Measurements from ENCODE around the gene HTT. TPM values are rescaled to one million over a fixed set of nuclear protein-coding genes. Genes with fewer than 3 reads are reported as not detected.

HTT gene
- total and polyA plus RNA-seq, 9 of the 15 experiments (the other 6 are each of a cell fraction or from before 2014, with no cell fraction given): 0.66 to 31.6 (median 14.7) TPM

DNA sequence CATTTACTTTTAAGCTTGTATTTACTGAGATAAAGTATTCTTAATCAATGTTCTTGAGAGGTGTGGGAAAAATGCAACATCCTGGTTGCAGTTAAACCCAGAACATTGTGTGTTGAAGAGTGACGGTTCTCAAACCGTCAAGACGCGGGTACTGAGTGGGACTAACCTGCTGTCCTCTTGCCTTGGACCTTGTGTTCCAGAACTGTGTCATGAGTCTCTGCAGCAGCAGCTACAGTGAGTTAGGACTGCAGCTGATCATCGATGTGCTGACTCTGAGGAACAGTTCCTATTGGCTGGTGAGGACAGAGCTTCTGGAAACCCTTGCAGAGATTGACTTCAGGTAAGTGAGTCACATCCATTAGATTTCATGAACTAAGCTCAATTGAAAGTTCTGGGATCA lies 59.7 kb downstream of the HTT start (continued):
- TF ChIP-seq, protein P1, sequence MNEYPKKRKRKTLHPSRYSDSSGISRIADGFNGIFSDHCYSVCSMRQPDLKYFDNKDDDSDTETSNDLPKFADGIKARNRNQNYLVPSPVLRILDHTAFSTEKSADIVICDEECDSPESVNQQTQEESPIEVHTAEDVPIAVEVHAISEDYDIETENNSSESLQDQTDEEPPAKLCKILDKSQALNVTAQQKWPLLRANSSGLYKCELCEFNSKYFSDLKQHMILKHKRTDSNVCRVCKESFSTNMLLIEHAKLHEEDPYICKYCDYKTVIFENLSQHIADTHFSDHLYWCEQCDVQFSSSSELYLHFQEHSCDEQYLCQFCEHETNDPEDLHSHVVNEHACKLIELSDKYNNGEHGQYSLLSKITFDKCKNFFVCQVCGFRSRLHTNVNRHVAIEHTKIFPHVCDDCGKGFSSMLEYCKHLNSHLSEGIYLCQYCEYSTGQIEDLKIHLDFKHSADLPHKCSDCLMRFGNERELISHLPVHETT (CRISPR knock-in tag; conservative IDR thresholded peaks at IDR 0.05 in 1 of 2, IDR thresholded peaks at IDR 0.05 in 1 of 2): no peak
- TF ChIP-seq, protein P2, sequence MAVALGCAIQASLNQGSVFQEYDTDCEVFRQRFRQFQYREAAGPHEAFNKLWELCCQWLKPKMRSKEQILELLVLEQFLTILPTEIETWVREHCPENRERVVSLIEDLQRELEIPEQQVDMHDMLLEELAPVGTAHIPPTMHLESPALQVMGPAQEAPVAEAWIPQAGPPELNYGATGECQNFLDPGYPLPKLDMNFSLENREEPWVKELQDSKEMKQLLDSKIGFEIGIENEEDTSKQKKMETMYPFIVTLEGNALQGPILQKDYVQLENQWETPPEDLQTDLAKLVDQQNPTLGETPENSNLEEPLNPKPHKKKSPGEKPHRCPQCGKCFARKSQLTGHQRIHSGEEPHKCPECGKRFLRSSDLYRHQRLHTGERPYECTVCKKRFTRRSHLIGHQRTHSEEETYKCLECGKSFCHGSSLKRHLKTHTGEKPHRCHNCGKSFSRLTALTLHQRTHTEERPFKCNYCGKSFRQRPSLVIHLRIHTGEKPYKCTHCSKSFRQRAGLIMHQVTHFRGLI (CRISPR knock-in tag; IDR thresholded peaks at IDR 0.05): no peak
- TF ChIP-seq MTA2 (IDR thresholded peaks at IDR 0.05; ENCODE audit: low read depth): no peak
- no peak for TF ChIP-seq SP1 (CRISPR knock-in tag; IDR thresholded peaks at IDR 0.05)
- TF ChIP-seq MEF2A (IDR thresholded peaks at IDR 0.05; ENCODE audit: control insufficient read depth, low read depth, low read length): no peak

DNA sequence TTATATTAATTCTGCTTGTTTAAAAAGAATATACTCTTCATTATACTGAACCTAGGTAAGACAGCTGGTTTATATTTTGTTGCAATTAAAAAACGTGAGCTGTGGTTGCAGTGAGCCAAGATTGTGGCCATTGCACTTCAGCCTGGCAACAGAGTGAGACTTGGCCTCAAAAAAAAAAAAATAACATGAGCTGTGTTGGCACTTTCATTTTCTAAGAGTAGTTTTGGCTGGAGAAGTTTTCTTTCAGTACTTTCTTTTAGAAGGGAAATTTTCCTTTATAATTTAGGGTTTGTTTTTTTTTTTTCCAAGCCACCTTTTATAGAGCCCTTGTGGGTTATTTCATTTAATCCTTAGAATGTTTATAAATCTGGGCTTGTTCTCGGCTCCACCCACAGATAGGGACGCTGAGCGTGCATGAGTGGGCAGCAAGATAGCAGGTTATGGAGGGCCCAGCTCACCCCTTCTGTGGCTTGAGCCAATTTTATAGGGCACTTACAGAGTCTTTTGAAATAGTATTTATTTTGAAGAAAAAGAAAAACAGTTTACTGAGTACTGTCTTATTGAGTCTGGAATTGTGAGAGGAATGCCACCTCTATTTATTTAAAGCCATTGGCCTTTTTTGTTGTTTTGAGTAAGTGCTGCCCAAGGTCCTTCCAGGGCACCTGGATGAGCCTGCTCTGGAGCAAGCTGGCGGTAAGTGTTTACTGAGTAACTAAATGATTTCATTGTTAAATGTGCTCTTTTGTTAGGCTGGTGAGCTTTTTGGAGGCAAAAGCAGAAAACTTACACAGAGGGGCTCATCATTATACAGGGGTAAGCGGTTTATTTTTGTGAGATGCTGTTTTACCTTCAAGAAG lies 60.9 kb downstream of the HTT start:
- ATAC-seq: no peak
- ChIA-PET CTCF (ENCODE audit: low intra/inter-chr PET ratio) (interaction anchor here (0.5 to 2.0 kb wide), 3 partner anchors 9 to 88 kb away, joined by 3 to 7 read pairs (median 3); no protein-coding TSS in a partner anchor), POLR2A (interaction anchor here (0.6 to 2.3 kb wide), 4 partner anchors 10 to 328 kb away, joined by 3 to 11 read pairs (median 6); partner anchors contain the start of gene DOK7)
- DNase-seq (ENCODE audit: extremely low read depth in 1 of 4, low spot score in 3 of 4): no peak
- no peak overlapping the region for H3K27ac ChIP-seq (ENCODE audit: extremely low read depth, low read depth, low read length)
- in situ Hi-C loops (cut with MboI): no loop called here
- no TSS peak for BruUV-seq (replicated peaks)
- no peaks in the 10 kb centered on the region for H3K4me1 ChIP-seq (replicated peaks in 1 of 2; ENCODE audit: control insufficient read depth in 2 of 2, insufficient read depth in 2 of 2, low read length in 2 of 2)
- no peak overlapping the region for H3K4me3 ChIP-seq
- H3K4me2 ChIP-seq (ENCODE audit: insufficient read depth, low read length): no peak overlapping the region
- intact Hi-C loops (cut with micrococcal nuclease): loop anchor here (10.0 kb wide), 1 partner anchor 91 kb away; no protein-coding TSS in a partner anchor
- TF ChIP-seq, protein P3, sequence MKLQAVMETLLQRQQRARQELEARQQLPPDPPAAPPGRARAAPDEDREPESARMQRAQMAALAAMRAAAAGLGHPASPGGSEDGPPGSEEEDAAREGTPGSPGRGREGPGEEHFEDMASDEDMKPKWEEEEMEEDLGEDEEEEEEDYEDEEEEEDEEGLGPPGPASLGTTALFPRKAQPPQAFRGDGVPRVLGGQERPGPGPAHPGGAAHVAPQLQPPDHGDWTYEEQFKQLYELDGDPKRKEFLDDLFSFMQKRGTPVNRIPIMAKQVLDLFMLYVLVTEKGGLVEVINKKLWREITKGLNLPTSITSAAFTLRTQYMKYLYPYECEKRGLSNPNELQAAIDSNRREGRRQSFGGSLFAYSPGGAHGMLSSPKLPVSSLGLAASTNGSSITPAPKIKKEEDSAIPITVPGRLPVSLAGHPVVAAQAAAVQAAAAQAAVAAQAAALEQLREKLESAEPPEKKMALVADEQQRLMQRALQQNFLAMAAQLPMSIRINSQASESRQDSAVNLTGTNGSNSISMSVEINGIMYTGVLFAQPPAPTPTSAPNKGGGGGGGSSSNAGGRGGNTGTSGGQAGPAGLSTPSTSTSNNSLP (IDR thresholded peaks at IDR 0.05; ENCODE audit: borderline replicate concordance, low read depth, low read length): no peak
- TF ChIP-seq TCF3 (CRISPR knock-in tag; IDR thresholded peaks at IDR 0.05) (no peak), ZNF696 (CRISPR knock-in tag; conservative IDR thresholded peaks at IDR 0.05) (no peak), ZC3H4 (CRISPR knock-in tag; IDR thresholded peaks at IDR 0.05; ENCODE audit: borderline replicate concordance) (no peak), TAL1 (IDR thresholded peaks at IDR 0.05) (no peak), CREB1 (IDR thresholded peaks at IDR 0.05) (no peak), CREB1 (CRISPR knock-in tag; IDR thresholded peaks at IDR 0.05) (no peak)
- TF ChIP-seq, protein P4, sequence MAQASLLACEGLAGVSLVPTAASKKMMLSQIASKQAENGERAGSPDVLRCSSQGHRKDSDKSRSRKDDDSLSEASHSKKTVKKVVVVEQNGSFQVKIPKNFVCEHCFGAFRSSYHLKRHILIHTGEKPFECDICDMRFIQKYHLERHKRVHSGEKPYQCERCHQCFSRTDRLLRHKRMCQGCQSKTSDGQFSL (CRISPR knock-in tag; IDR thresholded peaks at IDR 0.05): no peak
- TF ChIP-seq, protein P4 (tag; IDR thresholded peaks at IDR 0.05): no peak
- no peaks in the 10 kb centered on the region for H3K9me1 ChIP-seq (ENCODE audit: control insufficient read depth, insufficient read depth, low read length)
- H4K20me1 ChIP-seq (replicated peaks; ENCODE audit: control insufficient read depth, insufficient read depth, low read length): no peaks in the 10 kb centered on the region
- peaks cover 66% of the 10 kb centered on the region for H3K36me3 ChIP-seq (ENCODE audit: control insufficient read depth, insufficient read depth, low read length)
- H3K9ac ChIP-seq (ENCODE audit: insufficient read depth in 1 of 2, low read depth in 2 of 2, low read length in 2 of 2): no peak overlapping the region
- no peaks in the 10 kb centered on the region for H3K27me3 ChIP-seq (ENCODE audit: control insufficient read depth in 2 of 2, insufficient read depth in 2 of 2, low read length in 2 of 2)
- no peaks in the 10 kb centered on the region for H3K79me2 ChIP-seq (ENCODE audit: control insufficient read depth, insufficient read depth, low read length)
- no peaks in the 10 kb centered on the region for H3K9me3 ChIP-seq (replicated peaks; ENCODE audit: control insufficient read depth, insufficient read depth, low read depth, low read length)
- FAIRE-seq: no peak
- H2AFZ ChIP-seq (ENCODE audit: low read depth, low read length): no peak overlapping the region
- 59% methylated on average over 6 of the region's 6 CpGs for WGBS (ENCODE audit: insufficient coverage, low coverage, missing lambda C conversion rate)
